Inferior parietal cortex (tissue), 1 donor: ENCODE results near the gene RRP1.

Source experiments
- DNase-seq: peaks from one replicate; pipeline ENCODE4 v3.0.0-alpha.2; 2016; ENCODE audit errors: extremely low spot score

RRP1 gene

DNA sequence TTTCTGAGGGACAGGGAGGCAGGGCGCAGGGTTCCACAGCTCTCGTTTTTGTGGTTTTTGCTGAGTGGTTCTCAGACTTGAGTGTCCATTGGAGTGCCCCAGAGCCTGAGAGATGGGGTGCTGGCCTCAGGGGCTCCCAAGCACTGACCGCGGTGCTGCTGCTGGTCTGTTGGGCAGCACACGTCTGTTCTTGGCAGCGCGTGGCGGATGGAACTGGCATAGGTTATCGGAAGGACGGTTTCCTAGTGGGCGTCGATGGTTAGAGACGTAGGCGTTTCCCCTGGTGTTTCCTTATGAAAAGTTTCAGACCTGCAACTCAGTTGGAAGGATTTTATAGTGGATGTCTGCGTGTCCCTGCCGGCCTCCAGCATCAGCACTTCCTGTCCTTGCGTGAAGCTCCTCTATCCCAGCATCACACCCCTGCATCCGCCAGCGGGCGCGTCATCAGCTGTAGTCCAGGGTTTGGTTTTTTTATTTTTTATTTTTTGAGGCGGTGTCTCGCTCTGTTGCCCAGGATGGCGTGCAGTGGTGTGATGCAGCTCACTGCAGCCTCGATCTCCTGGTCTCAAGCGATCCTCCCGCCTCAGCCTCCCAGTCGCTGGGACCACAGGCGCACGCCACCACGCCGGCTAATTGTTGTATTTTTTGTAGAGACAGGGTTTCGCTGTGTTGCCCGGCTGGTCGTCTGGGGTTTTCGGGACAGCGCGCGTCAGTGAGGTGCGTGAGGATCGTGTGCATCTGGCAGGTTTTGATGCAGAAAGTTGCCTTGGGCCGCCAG is 11.8 kb downstream of the RRP1 start:
- DNase-seq: no peak

GRCh38 chr21:43802713-43803313 is 13.4 kb downstream of the RRP1 start:
- no peak for DNase-seq

DNA sequence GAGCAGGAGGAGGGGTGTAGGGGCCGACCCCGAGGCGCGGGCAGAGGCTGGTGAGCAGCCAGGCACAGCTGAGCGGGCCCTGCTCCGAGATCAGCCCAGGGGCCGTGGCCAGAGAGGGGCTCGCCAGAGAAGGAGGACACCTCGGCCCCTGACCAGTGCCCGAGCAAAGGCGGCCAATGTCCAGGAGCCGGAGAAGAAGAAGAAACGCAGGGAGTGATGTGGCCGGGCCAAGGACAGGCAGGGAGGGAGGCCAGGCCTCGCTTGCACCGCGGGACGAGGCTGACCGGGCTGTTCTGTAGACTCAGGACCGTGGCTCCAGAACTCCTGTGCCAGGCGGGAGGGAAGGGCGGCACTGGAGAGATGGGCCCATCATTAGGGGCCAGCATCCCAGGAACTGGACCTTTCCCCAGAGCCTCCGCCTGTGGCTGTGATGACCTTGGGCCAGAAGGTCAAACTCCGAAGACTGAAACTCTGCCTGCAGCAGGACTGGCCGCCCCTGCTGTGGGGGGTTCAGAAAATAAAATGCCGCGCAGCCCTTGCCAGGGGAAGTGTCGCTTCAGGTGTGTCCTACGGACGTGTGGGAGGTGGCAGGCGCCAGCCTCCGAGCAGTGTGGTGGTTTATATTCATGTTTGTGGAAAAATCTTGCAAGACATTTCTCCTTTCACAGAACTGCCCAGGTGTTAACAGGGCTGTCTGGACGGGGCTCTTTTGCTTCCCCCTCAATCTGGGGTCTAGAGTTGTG is 14.4 kb downstream of the RRP1 start:
- DNase-seq: no peak

- DNase-seq: no peak
Measured at GRCh38 chr21:43805275-43805800, 16.0 kb downstream of the RRP1 start.

DNA sequence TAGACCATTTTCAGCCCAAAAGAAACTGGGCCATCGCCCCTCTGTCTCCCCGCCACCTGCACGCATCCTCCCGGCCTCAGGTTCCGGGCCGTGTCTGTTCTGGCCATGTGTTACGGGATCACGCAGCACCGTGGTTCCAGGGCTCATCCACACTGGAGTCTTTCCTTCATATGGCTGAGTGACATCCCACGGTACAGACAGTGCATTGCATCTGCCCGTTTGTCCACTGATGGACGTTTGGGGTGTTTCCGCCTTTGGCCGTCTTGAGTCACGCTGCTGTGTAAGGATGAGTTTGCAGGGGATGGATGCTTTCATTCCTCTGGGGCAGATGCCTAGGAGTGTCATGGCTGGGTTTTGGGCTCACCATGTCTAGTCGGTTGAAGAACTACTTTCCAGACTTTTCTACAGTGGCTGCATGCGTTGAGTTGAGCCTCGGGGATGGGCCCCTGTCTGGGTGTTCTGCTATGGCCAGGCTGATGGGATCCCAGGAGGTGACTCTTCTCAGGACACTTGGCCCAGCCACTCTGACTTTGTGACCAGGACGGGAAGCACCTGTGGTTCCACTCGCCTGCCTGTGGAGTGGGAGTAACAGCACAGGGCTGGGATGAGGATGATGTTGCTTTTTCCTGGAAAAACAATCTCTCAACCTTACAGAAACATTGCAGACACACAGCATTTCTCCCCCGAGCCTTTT is 16.8 kb downstream of the RRP1 start:
- no peak for DNase-seq

- no peak for DNase-seq
Measured at GRCh38 chr21:43808367-43808766, 19.0 kb downstream of the RRP1 start.

GRCh38 chr21:43808832-43809251 is 19.5 kb downstream of the RRP1 start:
- DNase-seq: no peak

DNA sequence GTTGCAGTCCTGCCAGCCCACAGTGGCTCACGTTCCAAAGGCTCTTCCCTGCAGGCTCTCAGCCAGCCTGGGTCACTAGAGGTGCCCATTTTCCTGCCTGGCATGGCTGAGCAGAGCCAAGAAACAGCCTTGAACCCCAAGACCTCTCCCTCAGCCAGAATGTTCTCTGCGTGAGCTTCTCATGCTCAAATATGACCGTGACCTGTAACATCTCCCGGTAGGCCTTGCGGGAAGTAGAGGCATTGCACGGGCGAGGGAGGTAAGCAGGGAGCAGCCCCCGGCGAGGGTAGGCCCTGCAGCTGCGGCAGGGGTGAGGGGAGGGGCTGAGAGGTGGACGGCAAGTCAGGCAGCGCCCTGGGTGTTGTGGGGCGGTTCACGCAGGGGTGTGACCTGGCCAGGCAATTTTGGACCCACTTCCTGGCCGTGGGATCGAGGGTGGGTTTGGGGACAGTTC is 20.0 kb downstream of the RRP1 start:
- DNase-seq: no peak

DNA sequence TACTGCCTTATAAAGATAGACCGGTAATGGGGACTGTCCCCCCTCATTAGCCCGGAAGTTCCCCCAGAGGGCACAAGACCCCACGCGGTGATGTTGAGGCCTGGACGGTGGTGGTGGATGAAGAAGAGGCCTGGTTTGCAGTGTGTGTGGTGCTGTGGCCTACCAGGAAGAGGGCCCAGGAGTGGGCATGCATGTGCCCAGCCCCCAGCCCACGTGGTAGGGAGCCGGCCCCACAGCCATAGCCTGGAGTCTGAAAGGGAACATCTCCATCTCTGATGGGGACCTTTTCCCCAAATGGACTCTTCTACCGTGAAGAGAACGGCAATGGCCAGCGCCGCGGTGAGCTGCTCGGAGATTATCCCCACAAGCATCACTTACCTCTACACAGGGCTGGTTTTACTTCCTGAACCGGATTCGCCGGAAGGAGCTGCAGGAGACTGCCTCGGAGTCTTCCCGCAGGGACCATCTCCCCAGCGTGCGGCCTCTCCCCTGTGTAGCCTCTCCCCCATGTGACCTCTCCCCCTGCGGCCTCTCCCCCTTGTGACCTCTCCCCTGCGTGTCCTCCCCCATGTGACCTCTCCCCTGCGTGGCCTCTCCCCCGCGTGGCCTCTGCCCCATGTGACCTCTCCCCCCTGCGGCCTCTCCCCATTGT is 20.6 kb downstream of the RRP1 start:
- no peak for DNase-seq

GRCh38 chr21:43810505-43811261 is 21.3 kb downstream of the RRP1 start:
- DNase-seq: peak; percentile 79

- no peak for DNase-seq
Measured at GRCh38 chr21:43811262-43812105, 22.1 kb downstream of the RRP1 start.

DNA sequence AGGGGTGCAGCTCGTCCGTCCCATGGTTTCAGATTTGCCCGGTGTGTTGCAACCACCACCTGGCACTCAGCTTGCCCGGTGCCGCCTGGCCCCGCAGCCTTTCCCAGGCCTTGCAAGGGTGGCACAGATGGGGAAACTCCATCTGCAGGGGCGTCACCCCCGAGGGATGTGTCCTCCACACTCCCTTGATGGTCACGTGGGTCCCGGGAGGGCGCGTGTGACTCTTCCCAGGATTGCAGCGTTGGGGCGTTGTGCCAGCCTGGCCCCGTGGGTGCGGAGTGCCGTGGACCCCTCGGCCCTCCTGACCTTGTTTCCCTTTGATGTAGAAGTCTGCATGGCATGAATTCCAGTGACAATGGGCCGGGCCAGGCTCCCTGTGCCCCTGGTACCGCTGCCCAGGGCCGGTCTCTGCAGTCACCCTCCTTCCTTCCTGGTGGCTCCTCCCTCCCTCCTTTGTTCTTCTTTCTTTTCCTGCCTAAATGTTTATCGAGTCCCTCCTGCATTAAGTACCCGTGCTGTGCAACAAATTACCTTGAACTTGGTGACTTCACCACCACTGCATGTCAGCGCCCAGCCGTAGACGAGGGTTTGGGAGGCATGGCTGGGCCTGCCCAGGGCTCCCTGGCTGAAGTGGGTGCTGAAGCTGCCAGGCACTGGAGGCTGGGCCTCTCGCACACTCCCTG is 22.9 kb downstream of the RRP1 start:
- DNase-seq: no peak

DNA sequence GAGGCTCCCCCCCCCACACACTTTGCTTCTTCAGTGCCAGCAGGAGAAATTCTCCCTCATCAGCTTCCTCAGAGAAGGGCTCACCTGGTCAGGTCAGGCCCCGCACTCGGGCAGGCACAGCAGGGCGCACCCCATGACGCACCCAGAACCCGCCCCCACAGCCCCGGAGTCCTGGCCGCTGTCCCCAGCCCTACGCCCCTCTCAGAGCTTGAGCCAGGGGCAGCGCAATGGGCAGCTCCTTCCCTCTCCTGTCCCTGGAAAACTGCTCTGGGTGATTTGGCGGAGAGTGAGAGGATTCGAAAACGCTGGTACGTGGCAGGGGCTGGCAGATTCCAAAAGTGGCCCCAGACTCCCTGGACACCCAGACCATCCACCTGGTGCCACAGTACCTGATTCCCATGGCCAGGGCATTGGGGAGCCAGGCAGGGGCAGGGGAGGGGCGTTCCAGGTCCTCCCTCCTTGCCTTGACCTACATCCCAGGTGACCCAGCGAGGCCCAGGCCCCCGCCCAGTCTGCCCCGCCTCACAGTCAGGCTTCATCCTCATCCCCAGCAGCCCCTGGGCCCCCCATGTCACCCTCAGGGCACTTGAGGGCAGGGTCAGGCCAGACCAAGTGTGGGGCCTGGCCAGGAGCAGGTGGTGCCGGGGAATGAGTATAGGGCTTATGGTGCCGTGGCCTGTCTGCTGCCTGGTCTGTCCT is 23.7 kb downstream of the RRP1 start:
- DNase-seq: no peak

DNA sequence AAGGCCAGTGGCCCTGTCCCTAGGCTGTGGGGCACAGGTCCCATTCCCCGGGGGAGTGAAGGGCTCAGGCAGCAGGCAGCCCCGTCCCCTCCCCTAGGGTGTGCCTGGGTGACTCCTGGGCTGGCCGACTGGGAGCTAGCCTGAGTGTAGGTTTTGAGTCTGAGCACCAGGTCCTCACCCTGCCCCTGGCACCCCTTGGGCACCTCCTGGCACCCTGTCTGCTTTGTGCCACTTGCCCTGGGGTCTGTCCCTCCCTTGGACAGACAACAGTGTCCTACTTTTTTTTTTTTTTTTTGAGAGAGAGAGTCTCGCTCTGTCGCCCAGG is 24.2 kb downstream of the RRP1 start:
- no peak for DNase-seq

DNA sequence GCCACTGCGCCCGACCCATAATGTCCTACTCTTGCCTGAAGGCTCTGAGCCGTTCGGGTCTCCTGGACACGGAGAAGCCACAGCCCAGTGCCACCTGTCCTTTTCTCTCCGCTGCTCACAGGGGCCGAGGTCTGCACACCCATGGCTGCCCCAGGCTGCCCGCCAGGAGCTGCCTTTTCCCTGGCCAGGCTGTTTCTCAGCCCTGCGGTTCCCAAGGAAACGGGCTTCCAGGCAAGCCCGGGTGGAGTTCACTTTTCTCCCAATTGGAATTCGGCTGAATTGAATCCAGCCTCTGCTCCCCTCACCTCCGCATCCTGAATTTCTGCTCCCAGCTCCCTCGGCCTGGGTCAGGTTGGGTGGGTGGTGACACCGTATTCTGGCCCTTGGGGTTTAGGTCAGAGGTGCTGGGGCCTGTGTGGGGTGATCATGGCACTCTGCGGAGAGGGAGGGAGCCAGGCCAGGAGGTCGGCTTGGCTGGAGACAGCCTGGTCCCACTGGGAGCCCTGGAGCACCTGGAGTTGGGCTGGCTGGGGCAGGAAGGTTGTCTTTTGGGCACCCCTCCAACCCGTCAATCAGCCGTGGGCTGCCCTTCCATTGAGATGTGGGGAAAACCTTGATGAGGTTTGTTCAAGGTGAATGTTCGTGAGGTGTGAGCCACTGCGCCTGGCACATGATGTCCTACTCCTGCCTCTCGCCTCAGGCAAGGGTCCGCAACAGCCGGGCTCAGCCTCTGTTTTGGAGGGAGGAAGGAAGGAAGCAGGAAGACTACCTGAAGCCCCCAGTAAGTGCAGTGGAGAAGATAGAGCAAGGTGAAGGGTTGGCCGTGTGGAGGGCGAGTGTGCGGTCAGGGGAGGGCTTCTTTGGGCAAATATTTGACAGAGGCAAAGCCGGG is 25.1 kb downstream of the RRP1 start:
- no peak for DNase-seq

GRCh38 chr21:43815107-43815613 is 25.8 kb downstream of the RRP1 start:
- DNase-seq: no peak

DNA sequence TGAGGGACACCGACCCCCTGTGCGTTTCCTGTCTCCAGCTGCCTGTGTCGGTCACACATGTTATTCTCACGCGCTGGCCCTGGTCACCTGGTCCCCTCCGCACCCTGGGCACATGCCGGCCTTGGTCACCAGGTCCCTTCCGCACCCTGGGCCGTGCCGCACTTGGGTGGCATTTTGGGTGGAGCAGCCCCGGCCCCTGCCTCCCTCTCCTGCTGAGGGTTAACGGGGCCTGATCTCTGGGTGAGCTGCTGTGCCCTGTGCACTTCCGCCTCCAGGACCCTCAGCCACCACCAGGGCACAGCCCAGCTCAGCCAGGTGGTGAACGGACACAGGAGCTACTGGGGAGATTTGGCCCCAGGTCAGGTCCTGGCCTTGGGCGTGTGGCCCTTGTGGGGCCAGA is 26.6 kb downstream of the RRP1 start:
- DNase-seq: no peak
